ENCODE measurements around the gene CFAP157. TPM values are rescaled to one million over a fixed set of nuclear protein-coding genes. Genes with fewer than 3 reads are reported as not detected.

Gene CFAP157
- total RNA-seq, 2 donors from 2014 or later: 0.20 to 0.44 TPM

- Mint-ChIP-seq H3K4me3 (no peak overlapping the region), H3K27me3 (ENCODE audit: insufficient read depth) (no peaks in the 10 kb centered on the region), H3K27ac (no peak overlapping the region), H3K4me1 (no peaks in the 10 kb centered on the region), H3K9me3 (no peaks in the 10 kb centered on the region), H3K36me3 (ENCODE audit: low read depth) (no peaks in the 10 kb centered on the region)
- Histone ChIP-seq H3K27ac (ENCODE audit: low read depth, low read length) (no peak overlapping the region), H3K4me3 (ENCODE audit: low read length) (no peak overlapping the region), H3K27me3 (ENCODE audit: control insufficient read depth, insufficient read depth, low read length, poor library complexity, severe bottlenecking) (no peaks in the 10 kb centered on the region), H3K36me3 (ENCODE audit: control insufficient read depth, insufficient read depth, low read length) (no peaks in the 10 kb centered on the region), H3K9ac (ENCODE audit: extremely low read depth, low read length, poor library complexity, severe bottlenecking) (no peak overlapping the region), H3K9me3 (ENCODE audit: control insufficient read depth, low read length) (no peaks in the 10 kb centered on the region), H3K4me1 (ENCODE audit: control insufficient read depth, insufficient read depth, low read length) (no peaks in the 10 kb centered on the region)
- DNase-seq: no peak
- WGBS, 2 experiments (ENCODE audit: insufficient coverage in 1 of 2, insufficient read length in 1 of 2): 83 to 95% methylated on average over 5 of the region's 5 CpGs
- no peak for TF ChIP-seq CTCF (conservative IDR thresholded peaks at IDR 0.05)
Observed at GRCh38 chr9:127698386-127698785, 8.4 kb upstream of the CFAP157 start.

GRCh38 chr9:127698985-127699670 lies 7.7 kb upstream of the CFAP157 start:
- Mint-ChIP-seq H3K9me3 (no peaks in the 10 kb centered on the region), H3K4me3 (peak overlapping the region; percentile 61), H3K4me1 (no peaks in the 10 kb centered on the region), H3K27ac (peak overlapping the region; percentile 90), H3K27me3 (ENCODE audit: insufficient read depth) (no peaks in the 10 kb centered on the region), H3K36me3 (ENCODE audit: low read depth) (no peaks in the 10 kb centered on the region)
- no peaks in the 10 kb centered on the region for H3K9me3 ChIP-seq (ENCODE audit: control insufficient read depth, low read length)
- no peak overlapping the region for H3K9ac ChIP-seq (ENCODE audit: extremely low read depth, low read length, poor library complexity, severe bottlenecking)
- peak; percentile 49 for TF ChIP-seq CTCF (conservative IDR thresholded peaks at IDR 0.05)
- no peak overlapping the region for H3K27ac ChIP-seq (ENCODE audit: low read depth, low read length)
- WGBS, 2 experiments (ENCODE audit: insufficient coverage in 1 of 2, insufficient read length in 1 of 2): 42 to 55% methylated on average over 30 to 41 of the region's 41 CpGs
- no peaks in the 10 kb centered on the region for H3K36me3 ChIP-seq (ENCODE audit: control insufficient read depth, insufficient read depth, low read length)
- peak; percentile 98 for DNase-seq
- peak overlapping the region; percentile 3 for H3K4me3 ChIP-seq (ENCODE audit: low read length)
- no peaks in the 10 kb centered on the region for H3K4me1 ChIP-seq (ENCODE audit: control insufficient read depth, insufficient read depth, low read length)
- H3K27me3 ChIP-seq (ENCODE audit: control insufficient read depth, insufficient read depth, low read length, poor library complexity, severe bottlenecking): no peaks in the 10 kb centered on the region

GRCh38 chr9:127700140-127700539 lies 6.6 kb upstream of the CFAP157 start:
- Mint-ChIP-seq H3K27ac (no peak overlapping the region), H3K9me3 (no peaks in the 10 kb centered on the region), H3K4me1 (no peaks in the 10 kb centered on the region), H3K27me3 (ENCODE audit: insufficient read depth) (no peaks in the 10 kb centered on the region), H3K36me3 (ENCODE audit: low read depth) (no peaks in the 10 kb centered on the region), H3K4me3 (no peak overlapping the region)
- H3K9me3 ChIP-seq (ENCODE audit: control insufficient read depth, low read length): no peaks in the 10 kb centered on the region
- DNase-seq: no peak
- no peak overlapping the region for H3K9ac ChIP-seq (ENCODE audit: extremely low read depth, low read length, poor library complexity, severe bottlenecking)
- WGBS, 2 experiments (ENCODE audit: insufficient coverage in 1 of 2, insufficient read length in 1 of 2): 88 to 95% methylated on average over 2 of the region's 2 CpGs
- TF ChIP-seq CTCF (conservative IDR thresholded peaks at IDR 0.05): no peak
- H3K4me1 ChIP-seq (ENCODE audit: control insufficient read depth, insufficient read depth, low read length): no peaks in the 10 kb centered on the region
- no peak overlapping the region for H3K4me3 ChIP-seq (ENCODE audit: low read length)
- no peak overlapping the region for H3K27ac ChIP-seq (ENCODE audit: low read depth, low read length)
- H3K36me3 ChIP-seq (ENCODE audit: control insufficient read depth, insufficient read depth, low read length): no peaks in the 10 kb centered on the region
- H3K27me3 ChIP-seq (ENCODE audit: control insufficient read depth, insufficient read depth, low read length, poor library complexity, severe bottlenecking): no peaks in the 10 kb centered on the region
